GM19463 (cell line): Measurements from ENCODE around the gene RAC3.
"Not testable (repeated sequence)": the region's sequence is repeated elsewhere in the genome, so short reads cannot be mapped to it uniquely, and the experiment has no call there.

Experiments
- ATAC-seq: cut with Tn5 transposase; IDR thresholded peaks from one replicate; pipeline ENCODE4 v1.9.1; 2021; ENCODE audit warnings: mild to moderate bottlenecking, moderate library complexity; ENCODE audit not compliant: unreplicated experiment

RAC3 gene

DNA sequence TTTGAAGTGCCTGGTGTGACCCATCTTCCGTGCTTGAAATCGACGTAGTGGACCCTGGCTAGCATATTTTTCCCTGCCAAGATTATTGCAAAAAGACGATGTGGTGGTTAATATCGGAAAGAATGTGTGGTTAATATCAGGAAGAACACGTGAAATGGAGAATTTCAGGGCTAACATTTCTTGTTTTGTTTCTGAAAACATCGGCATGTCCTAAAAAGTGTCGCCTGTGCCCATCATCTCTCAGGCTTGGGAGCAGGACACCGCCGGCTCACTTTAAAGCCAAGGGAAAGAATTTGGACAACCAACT is 6.4 kb downstream of the RAC3 start:
- no peak for ATAC-seq

DNA sequence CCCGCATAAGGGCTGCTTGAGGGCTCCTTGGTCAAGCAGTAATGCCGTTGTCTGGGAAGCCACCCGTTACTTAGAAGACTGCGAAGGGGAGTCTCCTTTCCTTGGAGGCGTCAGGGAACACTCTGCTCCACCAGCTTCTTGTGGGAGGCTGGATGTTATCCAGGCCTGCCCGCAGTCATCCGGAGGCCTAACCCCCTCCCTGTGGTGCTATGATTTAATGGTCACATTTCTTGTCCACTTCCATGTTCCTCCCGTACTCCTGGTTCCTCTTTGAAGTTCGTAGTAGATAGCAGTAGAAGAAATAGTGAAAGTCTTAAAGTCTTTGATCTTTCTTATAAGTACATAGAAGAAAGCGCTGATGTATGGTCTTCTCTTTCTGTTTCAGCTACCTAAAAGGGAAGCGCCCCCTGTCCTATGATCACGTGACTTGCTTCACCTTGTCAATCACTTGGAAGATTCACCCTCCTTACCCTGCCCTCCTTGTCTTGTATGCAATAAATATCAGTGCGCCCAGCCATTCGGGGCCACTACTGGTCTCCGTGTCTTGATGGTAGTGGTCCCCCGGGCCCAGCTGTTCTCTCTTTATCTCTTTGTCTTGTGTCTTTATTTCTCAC is 7.4 kb downstream of the RAC3 start:
- not testable (repeated sequence) for ATAC-seq

DNA sequence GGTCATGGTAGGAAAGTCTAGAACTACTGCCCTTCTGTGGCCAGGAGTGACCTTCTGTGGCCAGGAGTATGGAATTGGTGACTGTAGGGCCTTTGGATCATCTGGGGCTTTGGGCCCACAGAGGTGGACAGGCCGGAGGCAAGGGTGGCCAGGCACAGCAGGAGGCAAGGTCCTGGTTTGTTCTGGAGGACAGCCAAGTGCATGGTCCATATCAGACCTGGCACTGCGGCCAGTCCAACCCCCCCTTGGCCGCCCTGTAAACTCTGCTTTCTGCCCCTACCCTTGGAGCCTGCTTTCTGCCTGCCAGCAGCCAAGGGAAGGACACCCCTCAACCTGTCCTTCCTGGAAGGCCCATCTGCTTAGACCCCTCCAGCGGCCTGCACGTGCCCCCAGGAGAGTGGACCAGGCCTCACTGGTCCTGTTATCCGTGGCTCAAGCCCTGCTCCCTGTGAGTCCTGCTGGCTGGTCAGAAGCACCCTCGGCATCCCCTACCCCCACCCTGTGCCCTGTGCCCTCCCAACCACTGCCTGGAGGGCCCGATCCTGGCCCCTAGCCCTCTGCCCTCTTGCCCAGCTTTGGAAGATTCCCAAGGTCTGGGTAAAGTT is 8.3 kb downstream of the RAC3 start:
- no peak for ATAC-seq

DNA sequence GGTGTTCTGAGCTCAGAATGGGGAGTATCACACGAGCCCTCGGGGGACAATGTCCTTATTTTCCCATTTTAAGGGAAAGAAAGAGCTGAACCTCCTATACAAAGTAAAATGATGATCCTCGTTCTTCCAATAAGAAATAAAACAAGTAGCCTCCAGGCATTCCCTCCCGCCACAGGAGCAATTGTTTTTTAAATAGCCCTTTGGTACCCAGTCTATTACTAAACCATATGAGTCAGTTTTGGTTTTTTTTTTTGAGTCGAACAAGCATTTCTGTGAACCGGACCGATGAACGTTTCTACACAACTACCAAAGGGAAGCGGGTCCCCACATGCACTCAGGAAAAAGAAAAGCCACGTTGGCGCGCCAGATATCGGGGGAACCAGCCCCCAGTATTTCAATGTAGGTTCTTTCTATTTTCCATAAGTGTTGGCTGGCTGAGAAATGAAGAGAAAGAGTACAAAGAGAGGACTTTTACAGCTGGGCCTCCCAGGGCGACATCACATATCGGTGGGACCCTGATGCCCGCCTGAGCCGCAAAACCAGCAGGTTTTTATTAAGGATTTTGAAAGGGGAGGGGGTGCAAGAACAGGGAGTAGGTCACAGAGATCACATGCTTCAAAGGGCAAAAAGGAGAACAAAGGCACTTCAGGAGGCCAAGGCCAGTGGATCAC is 9.8 kb downstream of the RAC3 start:
- no peak for ATAC-seq

DNA sequence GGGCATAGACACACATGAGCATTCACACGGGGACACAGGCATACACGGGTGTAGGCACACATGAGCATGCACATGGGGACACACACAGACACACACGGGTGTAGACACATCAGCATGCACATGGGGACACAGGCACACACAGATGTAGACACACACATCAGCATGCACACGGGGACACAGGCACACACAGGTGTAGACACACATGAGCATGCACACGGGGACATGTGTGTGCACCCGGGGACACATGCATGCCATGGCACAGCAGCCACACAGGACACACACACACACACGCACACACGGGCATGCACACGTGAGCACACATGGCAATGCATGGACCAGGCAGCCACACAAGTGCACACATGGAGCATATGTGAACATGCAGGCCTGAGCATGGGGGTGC is 11.2 kb downstream of the RAC3 start:
- no peak for ATAC-seq

DNA sequence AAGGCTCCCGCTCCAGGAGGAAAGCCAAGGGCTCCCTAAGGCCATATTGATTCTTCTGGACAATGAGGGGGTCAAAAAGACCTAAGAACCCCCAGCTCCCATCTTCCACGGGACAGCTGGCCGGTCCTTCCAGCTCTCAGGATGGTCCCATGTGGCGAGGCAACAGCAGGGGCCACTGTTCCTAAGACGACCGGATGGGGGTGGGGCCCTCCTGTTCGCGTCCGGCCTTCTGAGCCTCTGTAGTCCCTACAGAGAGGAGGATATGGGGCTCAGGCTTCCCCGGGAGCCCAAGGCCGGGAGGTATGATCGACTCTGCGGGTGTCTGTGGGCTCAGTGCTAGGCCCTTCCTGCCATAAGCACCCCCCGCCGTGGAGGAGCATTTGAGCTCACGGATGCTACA is 12.0 kb downstream of the RAC3 start:
- no peak for ATAC-seq

DNA sequence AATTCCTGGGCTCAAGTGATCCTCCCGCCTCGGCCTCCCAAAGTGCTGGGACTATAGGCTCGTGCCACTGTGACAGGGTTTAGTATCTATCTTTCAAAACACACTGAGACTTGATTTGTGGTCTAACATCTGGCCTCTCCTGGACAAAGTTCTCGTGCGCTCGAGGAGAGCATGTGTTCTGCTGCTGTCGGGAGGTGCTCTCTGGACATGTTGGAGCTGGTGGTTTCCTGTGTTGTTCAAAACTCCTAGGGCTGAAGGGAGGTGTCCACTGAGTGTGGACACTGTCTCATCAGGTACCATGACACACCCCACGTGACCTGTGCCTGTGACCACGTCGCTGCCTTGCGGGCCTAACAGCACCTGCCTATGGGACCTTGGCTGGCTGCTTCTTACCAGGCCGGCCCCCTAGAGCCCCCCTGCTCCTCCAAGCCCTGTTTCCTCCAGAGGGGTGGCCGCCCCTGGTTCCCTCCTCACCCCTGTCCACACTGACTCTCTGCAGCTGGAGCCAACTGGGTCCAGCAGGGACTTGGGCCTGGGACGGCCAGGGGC is 14.5 kb downstream of the RAC3 start:
- no peak for ATAC-seq

DNA sequence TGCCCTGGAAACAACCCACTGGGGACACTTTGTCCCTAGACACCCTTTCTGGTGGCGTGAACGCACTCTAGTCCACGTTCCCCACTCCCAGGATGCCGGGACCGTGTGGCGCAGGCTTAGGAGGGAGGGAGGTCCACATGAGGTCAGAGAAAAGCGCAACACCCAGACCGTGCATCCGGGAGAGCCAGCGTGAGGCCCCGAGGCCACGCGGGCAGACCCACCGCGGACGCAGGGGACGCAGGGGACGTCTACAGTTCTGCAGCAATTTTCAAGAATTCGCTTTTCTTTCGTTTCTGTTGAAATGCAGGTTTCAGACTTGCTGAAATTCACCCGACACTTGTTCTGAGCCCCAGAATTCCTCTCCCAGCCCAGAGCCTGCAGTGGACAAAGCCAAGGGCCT is 15.4 kb downstream of the RAC3 start:
- no peak for ATAC-seq

DNA sequence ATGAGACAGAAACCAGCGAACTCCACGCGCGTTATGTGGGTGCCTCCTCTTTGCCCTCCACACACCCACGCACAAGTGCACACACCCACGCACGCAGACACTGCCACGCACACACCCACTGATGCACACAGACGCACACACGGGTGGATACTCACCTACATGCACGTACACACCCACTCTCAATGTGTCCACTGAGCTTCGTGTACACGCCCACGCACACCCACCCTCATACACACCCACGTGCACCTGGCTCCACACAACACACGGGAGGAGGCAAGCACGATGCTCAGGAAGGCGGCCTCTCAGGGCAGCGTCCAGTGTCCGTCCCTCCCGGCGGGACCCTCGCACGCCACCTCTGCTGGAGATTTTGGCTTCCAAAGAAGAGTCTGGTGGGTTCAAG is 15.9 kb downstream of the RAC3 start:
- no peak for ATAC-seq

DNA sequence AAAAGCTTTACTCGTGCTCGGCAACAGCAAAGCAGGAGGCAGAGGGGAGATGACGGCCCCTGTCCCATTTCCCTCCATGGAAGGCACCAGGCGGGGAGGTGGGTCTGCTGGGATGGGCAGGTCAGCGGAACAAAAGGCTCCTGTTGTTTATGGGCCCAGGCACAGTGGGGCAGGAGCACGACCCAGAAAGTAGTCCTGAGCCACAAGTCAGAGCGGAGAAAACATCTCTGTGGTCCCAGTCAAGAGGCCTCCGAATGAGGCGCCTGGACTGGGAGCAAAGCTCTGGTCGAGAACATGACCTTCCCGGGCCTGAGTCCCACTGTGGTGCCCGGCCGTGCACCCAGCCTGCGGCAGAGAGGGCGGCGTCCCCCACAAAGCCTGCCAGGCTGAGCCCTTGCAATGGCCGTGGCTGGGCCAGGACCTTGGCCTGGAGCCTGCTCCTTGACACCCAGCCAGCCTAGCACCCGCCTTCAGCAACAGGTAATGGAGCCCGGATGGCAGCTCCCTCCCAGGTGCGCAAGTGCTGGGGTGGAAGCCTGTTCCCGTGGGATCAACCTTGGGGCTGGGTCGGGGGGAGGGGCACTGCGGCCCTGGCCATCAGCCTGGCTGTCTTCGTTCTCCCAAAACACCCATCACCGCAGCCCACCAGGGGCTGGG is 16.6 kb downstream of the RAC3 start:
- ATAC-seq: no peak

DNA sequence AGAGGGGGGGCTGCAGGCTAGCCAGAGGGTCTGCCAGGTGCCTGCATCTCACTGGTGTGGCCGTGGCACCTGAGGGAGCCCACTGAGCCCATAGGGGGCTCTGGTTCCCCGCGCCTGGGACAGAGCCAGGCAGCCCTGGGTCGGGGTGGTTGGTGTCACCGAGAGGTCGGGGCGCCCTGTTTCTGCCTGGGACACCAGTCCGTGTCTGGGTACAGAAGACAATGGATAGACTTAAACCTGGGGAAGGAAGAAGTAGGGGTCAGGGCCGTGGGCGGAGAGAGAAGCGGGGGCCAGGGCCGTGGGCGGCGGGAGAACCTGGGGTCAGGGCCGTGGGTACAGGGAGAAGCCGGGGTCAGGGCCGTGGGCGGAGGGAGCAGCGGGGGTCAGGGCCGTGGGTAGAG is 17.1 kb downstream of the RAC3 start:
- no peak for ATAC-seq

DNA sequence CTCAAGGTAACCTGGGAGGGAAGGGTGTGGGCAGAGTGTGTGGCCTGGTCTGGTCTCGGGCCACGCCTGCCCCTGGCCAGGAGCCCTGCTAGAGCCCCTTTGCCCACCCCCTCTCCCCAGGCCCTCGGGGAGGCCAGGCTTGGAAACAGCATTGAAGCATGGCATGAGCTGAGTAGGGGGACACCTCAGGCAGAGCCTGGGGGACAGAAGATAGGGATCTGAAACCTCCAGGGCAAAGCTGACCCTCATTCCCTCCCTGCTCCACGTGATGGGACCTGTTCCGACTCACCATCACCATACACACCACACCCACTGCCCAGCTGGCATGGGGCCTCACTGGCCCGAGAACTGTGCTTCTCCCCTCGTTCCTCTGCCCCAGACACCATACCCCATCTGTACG is 17.6 kb downstream of the RAC3 start:
- no peak for ATAC-seq

DNA sequence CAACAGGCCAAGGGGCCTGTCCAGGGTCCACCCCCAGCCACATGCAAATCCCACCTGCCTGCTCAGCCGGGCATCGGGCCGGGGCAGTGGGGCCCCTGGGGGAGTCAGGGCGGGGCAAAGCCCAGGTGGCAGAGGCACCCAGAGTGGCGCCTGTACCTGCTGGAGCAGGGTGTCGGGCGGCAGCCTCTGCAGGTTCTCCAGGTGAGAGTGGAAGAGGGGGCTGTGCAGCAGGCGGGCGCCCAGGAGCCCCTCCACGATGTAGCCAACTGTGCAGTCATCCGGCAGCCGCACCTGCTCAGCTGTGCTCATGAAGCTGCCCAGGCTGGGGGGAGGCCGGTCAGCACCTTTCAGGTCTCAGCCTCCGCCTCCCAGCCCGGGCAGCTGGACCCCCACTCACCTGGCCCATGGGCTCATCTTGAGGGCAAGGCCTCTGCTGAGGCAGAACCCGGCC is 18.1 kb downstream of the RAC3 start:
- no peak for ATAC-seq

DNA sequence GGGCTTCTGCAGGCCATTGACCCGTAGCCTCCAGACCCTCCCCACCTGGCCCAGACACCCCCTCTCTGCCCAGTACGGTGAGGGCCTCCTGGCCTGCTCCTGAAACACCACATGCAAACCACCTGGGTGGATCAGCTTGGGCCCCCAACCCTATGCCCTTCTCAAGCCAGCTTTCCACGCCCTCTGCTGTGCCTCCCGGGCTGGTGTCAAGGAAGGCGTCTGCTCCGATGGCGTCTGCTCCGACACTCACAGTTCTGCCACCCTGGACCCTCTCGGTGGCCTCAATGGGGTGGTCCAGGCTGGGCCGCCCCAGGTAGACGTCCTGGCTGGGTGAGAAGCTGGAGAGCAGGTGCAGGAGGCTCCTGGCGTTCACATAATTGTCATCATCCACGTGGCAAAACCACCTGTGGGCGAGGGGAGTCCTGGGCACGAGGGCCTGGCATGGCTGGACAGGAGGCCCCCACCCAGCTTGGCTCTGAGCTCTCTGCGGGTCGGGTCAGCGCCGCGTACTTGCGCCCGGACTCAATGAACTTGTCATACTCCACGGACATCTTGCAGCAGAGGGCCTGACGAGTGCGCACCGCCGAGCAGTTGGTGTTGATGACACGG is 18.8 kb downstream of the RAC3 start:
- no peak for ATAC-seq

DNA sequence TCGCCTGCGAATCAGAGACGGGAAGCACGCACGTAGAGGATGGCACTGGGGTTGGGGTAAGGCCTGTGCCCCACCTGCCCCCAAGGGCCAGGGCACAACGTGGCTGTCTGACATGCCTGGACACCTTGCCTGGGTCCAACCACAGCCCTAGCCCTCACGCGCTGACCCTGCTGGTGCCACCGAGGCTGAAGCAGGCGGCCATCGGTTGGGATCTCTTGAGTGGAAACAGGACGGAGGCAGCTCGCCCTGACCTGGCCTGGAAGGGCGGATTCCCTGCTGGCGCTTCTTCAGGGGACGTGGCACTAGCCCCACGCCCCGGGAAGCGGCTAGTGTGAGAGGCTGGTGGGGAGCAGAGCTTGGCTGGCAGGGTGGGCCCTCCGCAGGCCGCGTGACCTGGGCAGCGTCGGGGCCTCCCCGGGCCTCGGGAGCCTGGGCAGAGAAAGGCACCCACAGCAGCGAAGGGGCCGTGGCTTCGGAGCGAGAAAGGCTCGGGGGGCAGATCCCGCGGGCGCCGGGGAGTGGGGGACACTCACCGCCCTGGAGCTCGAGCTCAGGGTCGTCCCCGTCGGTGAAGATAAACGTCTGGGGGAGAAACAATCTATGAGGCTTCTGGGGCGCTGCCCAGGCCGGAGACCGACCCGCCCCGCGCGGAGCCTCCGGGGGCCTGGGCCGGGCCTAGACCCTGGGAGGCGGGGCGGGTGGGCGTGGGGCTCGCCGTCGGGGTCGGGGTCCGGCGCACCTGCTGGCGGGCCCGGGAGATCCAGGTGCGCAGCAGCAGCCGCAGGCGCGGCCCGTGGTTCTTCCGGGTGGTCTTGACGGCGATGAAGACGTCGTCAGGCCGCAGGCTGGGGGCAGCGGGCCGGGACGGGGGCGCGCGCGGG is 19.5 kb downstream of the RAC3 start:
- peak; percentile 19 for ATAC-seq

DNA sequence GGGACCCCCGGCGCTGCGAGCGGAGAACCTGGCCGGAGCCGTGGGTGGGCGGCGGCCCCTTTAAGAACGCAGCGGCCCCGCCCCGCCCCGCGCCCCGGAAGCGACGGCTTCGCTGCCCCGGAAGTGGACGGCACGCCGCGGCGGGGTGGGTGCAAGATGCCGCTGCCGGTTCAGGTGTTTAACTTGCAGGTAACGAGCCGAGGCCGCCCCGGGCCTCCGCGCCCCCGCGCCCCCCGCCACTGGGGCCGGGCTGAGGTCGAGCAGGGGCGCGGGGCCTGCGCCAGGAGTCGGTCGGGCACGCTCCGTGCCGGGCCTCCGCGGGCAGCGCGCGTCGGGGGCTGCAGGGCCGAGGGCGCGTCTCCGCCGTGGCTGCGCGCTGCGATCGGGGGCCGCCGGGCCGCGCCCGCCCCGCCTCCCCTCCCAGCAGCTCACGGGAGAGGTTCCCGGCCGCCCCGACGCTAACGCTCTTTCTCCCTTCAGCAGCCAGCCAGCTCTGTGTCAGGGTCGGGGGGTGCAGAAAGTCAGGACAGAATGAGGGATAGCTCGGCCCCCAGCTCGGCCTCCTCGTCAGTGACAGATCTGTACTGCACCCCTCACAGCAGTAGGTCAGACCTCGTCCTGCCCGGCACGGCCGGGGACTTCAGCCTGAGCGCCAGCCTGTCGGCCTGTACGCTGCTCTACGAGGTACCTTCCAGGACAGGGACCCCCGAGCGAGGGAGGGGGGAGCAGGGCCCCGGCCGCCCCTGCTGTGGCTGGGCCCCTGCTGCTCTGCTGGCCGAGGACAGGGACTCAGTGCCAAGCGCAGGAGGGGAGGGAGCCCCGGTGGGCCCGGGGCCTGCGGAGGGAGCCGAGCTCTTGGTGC is 20.5 kb downstream of the RAC3 start, which contains the start of the genes GPS1 and RFNG:
Gene GPS1 (plus strand): TSS at position 123 of the 862 bp plus-strand sequence. CDS start 34 bp downstream, at position 157.
Gene RFNG (minus strand): TSS at position 36 of the 862 bp plus-strand sequence. CDS start 45 bp downstream, outside the sequence.
- peak; percentile 60 for ATAC-seq

DNA sequence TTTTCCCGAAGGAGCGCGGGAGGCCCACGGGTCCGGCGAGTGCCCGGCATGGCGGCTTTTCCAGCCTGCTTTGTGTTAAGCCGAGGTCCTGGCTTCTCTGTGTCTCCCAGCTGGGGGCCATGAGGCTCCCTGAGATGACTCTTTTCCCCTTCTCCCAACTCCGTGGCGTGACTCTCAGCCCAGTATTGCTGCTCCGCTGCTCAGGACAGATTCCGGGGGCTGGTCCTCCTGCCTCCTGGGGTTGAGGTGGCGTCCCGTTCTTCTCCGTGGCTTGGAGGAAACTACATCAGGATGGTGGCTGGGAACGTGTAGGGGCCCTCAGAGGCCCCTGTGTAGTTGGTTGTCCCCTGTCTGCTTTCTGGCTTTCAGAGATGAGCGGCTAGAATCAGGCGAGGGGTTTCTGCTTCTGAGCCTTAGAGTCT is 21.2 kb downstream of the RAC3 start:
- no peak for ATAC-seq

DNA sequence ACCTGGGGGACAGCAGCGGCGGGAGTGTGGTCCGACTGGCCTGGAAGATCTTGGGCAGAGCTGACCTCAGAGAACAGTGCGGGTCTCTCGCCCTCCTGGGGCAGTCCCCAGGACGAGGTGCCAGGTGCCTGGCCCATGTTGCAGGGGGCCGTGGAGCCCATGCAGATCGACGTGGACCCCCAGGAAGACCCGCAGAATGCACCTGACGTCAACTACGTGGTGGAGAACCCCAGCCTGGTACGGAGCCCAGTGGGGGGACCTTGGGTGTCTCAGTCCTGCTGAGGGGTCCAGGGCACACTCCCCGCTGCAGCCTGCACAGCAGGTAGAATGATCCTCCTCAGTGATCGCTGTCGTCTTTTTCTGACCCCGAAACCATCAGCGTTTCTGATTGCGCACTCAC is 21.7 kb downstream of the RAC3 start:
- no peak for ATAC-seq

DNA sequence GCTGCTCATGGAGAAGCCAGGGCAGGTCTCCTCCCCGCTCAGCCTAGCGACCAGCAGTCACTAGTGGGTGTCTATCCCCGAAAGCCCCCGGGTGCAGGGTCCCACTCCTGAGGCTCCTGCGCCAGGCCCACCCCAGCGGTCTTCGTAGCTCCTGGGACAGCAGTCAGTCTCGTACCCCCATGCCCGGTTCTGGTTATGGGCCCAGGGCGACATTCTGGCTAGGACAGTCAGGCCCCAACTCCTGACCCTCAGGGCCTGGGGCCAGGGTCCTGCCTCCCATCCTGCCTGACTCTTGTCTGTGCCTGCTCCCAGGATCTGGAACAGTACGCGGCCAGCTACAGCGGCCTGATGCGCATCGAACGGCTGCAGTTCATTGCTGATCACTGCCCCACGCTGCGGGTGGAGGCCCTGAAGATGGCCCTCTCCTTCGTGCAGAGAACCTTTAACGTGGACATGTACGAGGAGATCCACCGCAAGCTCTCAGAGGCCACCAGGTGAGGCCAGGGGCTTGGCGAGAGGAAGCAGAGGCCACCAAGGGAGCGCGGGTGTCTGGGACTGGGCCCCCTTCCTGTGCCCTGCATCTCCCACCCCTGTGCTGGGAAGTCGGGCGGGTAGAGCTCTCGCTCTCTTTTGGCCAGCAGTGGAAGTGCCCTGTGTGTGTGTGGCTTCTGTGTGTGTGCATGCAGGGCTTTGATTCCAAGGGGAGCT is 22.2 kb downstream of the RAC3 start:
- no peak for ATAC-seq
